ENCODE data around the gene DIP2C. TPM values are rescaled to one million over a fixed set of nuclear protein-coding genes. Genes with fewer than 3 reads are reported as not detected.
A peak's percentile ranks its signal among the peaks of the same experiment; 100 is the strongest.

DIP2C gene
- total and polyA plus RNA-seq, 4 donors = 6.4 to 40.2 (median 23.8) TPM

- no peaks in the 10 kb centered on the region for H3K9me3 ChIP-seq (ENCODE audit: control insufficient read depth, low read length)
- no peak overlapping the region for H3K4me3 ChIP-seq (ENCODE audit: low read length in 2 of 2)
- ATAC-seq (ENCODE audit: low FRiP score) (no peak), DNase-seq (no peak)
- peaks cover 0 to 2% of the 10 kb centered on the region in 2 donors for H3K4me1 ChIP-seq (ENCODE audit: control insufficient read depth in 1 of 2, insufficient read depth in 2 of 2, low read length in 2 of 2)
- H3K27me3 ChIP-seq (ENCODE audit: control insufficient read depth in 1 of 2, insufficient read depth in 2 of 2, low read length in 1 of 2) = no peaks in the 10 kb centered on the region
- 92 to 93% methylated on average over 20 to 21 of the region's 21 CpGs for WGBS, 2 donors
- no peak overlapping the region for H3K27ac ChIP-seq (ENCODE audit: low read depth in 1 of 2, low read length in 2 of 2)
- H3K36me3 ChIP-seq (ENCODE audit: control insufficient read depth in 1 of 2, insufficient read depth in 2 of 2, low read length in 1 of 2) = peaks cover 0 to 3% of the 10 kb centered on the region in 2 donors
- intact Hi-C loops (cut with DNase I) = no loop called here
Measured at GRCh38 chr10:625751-626711, 63.4 kb downstream of the DIP2C start.

- DNase-seq (no peak), ATAC-seq (ENCODE audit: low FRiP score) (peak; percentile 37)
- WGBS, 2 donors = 74% methylated on average over 17 of the region's 17 CpGs
- no peak overlapping the region for H3K27ac ChIP-seq (ENCODE audit: low read depth in 1 of 2, low read length in 2 of 2)
- H3K9me3 ChIP-seq (ENCODE audit: control insufficient read depth, low read length) = no peaks in the 10 kb centered on the region
- no peak overlapping the region for H3K4me3 ChIP-seq (ENCODE audit: low read length in 2 of 2)
- H3K4me1 ChIP-seq (ENCODE audit: control insufficient read depth in 1 of 2, insufficient read depth in 2 of 2, low read length in 2 of 2) = peaks cover 0 to 2% of the 10 kb centered on the region in 2 donors
- no peaks in the 10 kb centered on the region for H3K27me3 ChIP-seq (ENCODE audit: control insufficient read depth in 1 of 2, insufficient read depth in 2 of 2, low read length in 1 of 2)
- intact Hi-C loops (cut with DNase I) = no loop called here
- H3K36me3 ChIP-seq (ENCODE audit: control insufficient read depth in 1 of 2, insufficient read depth in 2 of 2, low read length in 1 of 2) = peaks cover 0 to 3% of the 10 kb centered on the region in 2 donors
Measured at GRCh38 chr10:625333-625696, 64.2 kb downstream of the DIP2C start.

GRCh38 chr10:624605-625332 lies 64.7 kb downstream of the DIP2C start:
- Histone ChIP-seq H3K4me3 (ENCODE audit: low read length in 2 of 2) (no peak overlapping the region), H3K9me3 (ENCODE audit: control insufficient read depth, low read length) (no peaks in the 10 kb centered on the region), H3K27me3 (ENCODE audit: control insufficient read depth in 1 of 2, insufficient read depth in 2 of 2, low read length in 1 of 2) (no peaks in the 10 kb centered on the region), H3K4me1 (ENCODE audit: control insufficient read depth in 1 of 2, insufficient read depth in 2 of 2, low read length in 2 of 2) (peaks cover 0 to 2% of the 10 kb centered on the region in 2 donors), H3K36me3 (ENCODE audit: control insufficient read depth in 1 of 2, insufficient read depth in 2 of 2, low read length in 1 of 2) (peaks cover 0 to 3% of the 10 kb centered on the region in 2 donors), H3K27ac (ENCODE audit: low read depth in 1 of 2, low read length in 2 of 2) (no peak overlapping the region)
- ATAC-seq (ENCODE audit: low FRiP score) = peak; percentile 60
- intact Hi-C loops (cut with DNase I) = no loop called here
- peak in 1 of 2 donors; percentile 70 for DNase-seq
- WGBS, 2 donors = 62 to 68% methylated on average over 35 of the region's 35 CpGs

- no peak overlapping the region for H3K4me3 ChIP-seq (ENCODE audit: low read length in 2 of 2)
- no peaks in the 10 kb centered on the region for H3K9me3 ChIP-seq (ENCODE audit: control insufficient read depth, low read length)
- DNase-seq = no peak
- H3K27me3 ChIP-seq (ENCODE audit: control insufficient read depth in 1 of 2, insufficient read depth in 2 of 2, low read length in 1 of 2) = no peaks in the 10 kb centered on the region
- H3K36me3 ChIP-seq (ENCODE audit: control insufficient read depth in 1 of 2, insufficient read depth in 2 of 2, low read length in 1 of 2) = no peaks in the 10 kb centered on the region
- intact Hi-C loops (cut with DNase I) = no loop called here
- H3K27ac ChIP-seq (ENCODE audit: low read depth in 1 of 2, low read length in 2 of 2) = no peak overlapping the region
- WGBS, 2 donors = 55 to 56% methylated on average over 8 of the region's 8 CpGs
- peak; percentile 3 for ATAC-seq (ENCODE audit: low FRiP score)
- peaks cover 0 to 2% of the 10 kb centered on the region in 2 donors for H3K4me1 ChIP-seq (ENCODE audit: control insufficient read depth in 1 of 2, insufficient read depth in 2 of 2, low read length in 2 of 2)
Measured at GRCh38 chr10:624312-624604, 65.2 kb downstream of the DIP2C start.

- WGBS, 2 donors = 57 to 60% methylated on average over 23 to 24 of the region's 24 CpGs
- H3K27me3 ChIP-seq (ENCODE audit: control insufficient read depth in 1 of 2, insufficient read depth in 2 of 2, low read length in 1 of 2) = no peaks in the 10 kb centered on the region
- ATAC-seq (ENCODE audit: low FRiP score) (no peak), DNase-seq (peak in 1 of 2 donors; percentile 39)
- no peaks in the 10 kb centered on the region for H3K36me3 ChIP-seq (ENCODE audit: control insufficient read depth in 1 of 2, insufficient read depth in 2 of 2, low read length in 1 of 2)
- H3K9me3 ChIP-seq (ENCODE audit: control insufficient read depth, low read length) = no peaks in the 10 kb centered on the region
- no peak overlapping the region for H3K27ac ChIP-seq (ENCODE audit: low read depth in 1 of 2, low read length in 2 of 2)
- intact Hi-C loops (cut with DNase I) = no loop called here
- peaks cover 0 to 2% of the 10 kb centered on the region in 2 donors for H3K4me1 ChIP-seq (ENCODE audit: control insufficient read depth in 1 of 2, insufficient read depth in 2 of 2, low read length in 2 of 2)
- no peak overlapping the region for H3K4me3 ChIP-seq (ENCODE audit: low read length in 2 of 2)
Measured at GRCh38 chr10:623477-624311, 65.8 kb downstream of the DIP2C start.

GRCh38 chr10:623014-623413 lies 66.5 kb downstream of the DIP2C start:
- H3K9me3 ChIP-seq (ENCODE audit: control insufficient read depth, low read length) = no peaks in the 10 kb centered on the region
- intact Hi-C loops (cut with DNase I) = no loop called here
- H3K4me3 ChIP-seq (ENCODE audit: low read length in 2 of 2) = no peak overlapping the region
- no peak overlapping the region for H3K27ac ChIP-seq (ENCODE audit: low read depth in 1 of 2, low read length in 2 of 2)
- ATAC-seq (ENCODE audit: low FRiP score) = no peak
- H3K4me1 ChIP-seq (ENCODE audit: control insufficient read depth in 1 of 2, insufficient read depth in 2 of 2, low read length in 2 of 2) = peaks cover 0 to 2% of the 10 kb centered on the region in 2 donors
- DNase-seq = peak in 1 of 2 donors; percentile 36
- WGBS, 2 donors = 92% methylated on average over 19 of the region's 19 CpGs
- no peaks in the 10 kb centered on the region for H3K27me3 ChIP-seq (ENCODE audit: control insufficient read depth in 1 of 2, insufficient read depth in 2 of 2, low read length in 1 of 2)
- H3K36me3 ChIP-seq (ENCODE audit: control insufficient read depth in 1 of 2, insufficient read depth in 2 of 2, low read length in 1 of 2) = no peaks in the 10 kb centered on the region

- intact Hi-C loops (cut with DNase I) = no loop called here
- Histone ChIP-seq H3K27ac (ENCODE audit: low read depth in 1 of 2, low read length in 2 of 2) (no peak overlapping the region), H3K4me1 (ENCODE audit: control insufficient read depth in 1 of 2, insufficient read depth in 2 of 2, low read length in 2 of 2) (peaks cover 0 to 2% of the 10 kb centered on the region in 2 donors), H3K4me3 (ENCODE audit: low read length in 2 of 2) (no peak overlapping the region), H3K27me3 (ENCODE audit: control insufficient read depth in 1 of 2, insufficient read depth in 2 of 2, low read length in 1 of 2) (no peaks in the 10 kb centered on the region), H3K9me3 (ENCODE audit: control insufficient read depth, low read length) (no peaks in the 10 kb centered on the region), H3K36me3 (ENCODE audit: control insufficient read depth in 1 of 2, insufficient read depth in 2 of 2, low read length in 1 of 2) (no peaks in the 10 kb centered on the region)
- DNase-seq (peak in 1 of 2 donors; percentile 6), ATAC-seq (ENCODE audit: low FRiP score) (no peak)
- 90 to 92% methylated on average over 12 to 13 of the region's 13 CpGs for whole genome bisulfite sequencing, 2 donors
Measured at GRCh38 chr10:621981-622740, 67.3 kb downstream of the DIP2C start.

- no peaks in the 10 kb centered on the region for H3K9me3 ChIP-seq (ENCODE audit: control insufficient read depth, low read length)
- H3K4me3 ChIP-seq (ENCODE audit: low read length in 2 of 2) = no peak overlapping the region
- peaks cover 0 to 2% of the 10 kb centered on the region in 2 donors for H3K4me1 ChIP-seq (ENCODE audit: control insufficient read depth in 1 of 2, insufficient read depth in 2 of 2, low read length in 2 of 2)
- no peaks in the 10 kb centered on the region for H3K36me3 ChIP-seq (ENCODE audit: control insufficient read depth in 1 of 2, insufficient read depth in 2 of 2, low read length in 1 of 2)
- WGBS, 2 donors = 90 to 93% methylated on average over 13 of the region's 13 CpGs
- intact Hi-C loops (cut with DNase I) = no loop called here
- DNase-seq (peak in 1 of 2 donors; percentile 38), ATAC-seq (ENCODE audit: low FRiP score) (no peak)
- no peaks in the 10 kb centered on the region for H3K27me3 ChIP-seq (ENCODE audit: control insufficient read depth in 1 of 2, insufficient read depth in 2 of 2, low read length in 1 of 2)
- H3K27ac ChIP-seq (ENCODE audit: low read depth in 1 of 2, low read length in 2 of 2) = no peak overlapping the region
Measured at GRCh38 chr10:621513-621912, 68.0 kb downstream of the DIP2C start.
